ENCODE measurements around the gene SH2D6. TPM values are rescaled to one million over a fixed set of nuclear protein-coding genes. Genes with fewer than 3 reads are reported as not detected.
A peak's percentile ranks its signal among the peaks of the same experiment; 100 is the strongest.

SH2D6 gene
- total and polyA plus RNA-seq, 3 experiments from 2014 or later = 0.63 to 1.4 TPM; not detected in 1

GRCh38 chr2:85447222-85447585 lies 28.7 kb downstream of the SH2D6 start:
- CTCF ChIA-PET = interaction anchor here (2.4 kb wide), 1 partner anchor 105 kb away, joined by 6 read pairs; no protein-coding TSS in a partner anchor
- H3K9me3 Mint-ChIP-seq = no peaks in the 10 kb centered on the region
- POLR2A ChIA-PET = no interaction called here
- Histone ChIP-seq H3K27me3 (ENCODE audit: insufficient read depth, low read length, poor library complexity, severe bottlenecking) (no peaks in the 10 kb centered on the region), H3K4me3 (ENCODE audit: low read length) (no peak overlapping the region), H3K9me3 (ENCODE audit: low read length) (no peaks in the 10 kb centered on the region), H3K27ac (ENCODE audit: low read depth, low read length) (no peak overlapping the region), H3K4me1 (ENCODE audit: insufficient read depth, low read length) (no peaks in the 10 kb centered on the region), H3K36me3 (ENCODE audit: insufficient read depth, low read length) (no peaks in the 10 kb centered on the region)
- H3K27me3 Mint-ChIP-seq = peaks cover 0 to 1% of the 10 kb centered on the region in 2 donors
- H3K27ac Mint-ChIP-seq = no peak overlapping the region
- no peaks in the 10 kb centered on the region for H3K4me1 Mint-ChIP-seq
- DNase-seq = no peak
- H3K4me3 Mint-ChIP-seq = no peak overlapping the region
- H3K36me3 Mint-ChIP-seq = no peaks in the 10 kb centered on the region

GRCh38 chr2:85448461-85449213 lies 30.1 kb downstream of the SH2D6 start:
- CTCF ChIA-PET = interaction anchor here (1.4 kb wide), 1 partner anchor 106 kb away, joined by 3 read pairs; no protein-coding TSS in a partner anchor
- Mint-ChIP-seq H3K36me3 (no peaks in the 10 kb centered on the region), H3K9me3 (no peaks in the 10 kb centered on the region), H3K4me1 (no peaks in the 10 kb centered on the region), H3K27ac (peak overlapping the region in 1 of 8 donors; percentile 29), H3K27me3 (peaks cover 0 to 1% of the 10 kb centered on the region in 2 donors), H3K4me3 (no peak overlapping the region)
- Histone ChIP-seq H3K27me3 (ENCODE audit: insufficient read depth, low read length, poor library complexity, severe bottlenecking) (no peaks in the 10 kb centered on the region), H3K36me3 (ENCODE audit: insufficient read depth, low read length) (no peaks in the 10 kb centered on the region), H3K4me3 (ENCODE audit: low read length) (no peak overlapping the region), H3K27ac (ENCODE audit: low read depth, low read length) (no peak overlapping the region), H3K9me3 (ENCODE audit: low read length) (no peaks in the 10 kb centered on the region), H3K4me1 (ENCODE audit: insufficient read depth, low read length) (no peaks in the 10 kb centered on the region)
- POLR2A ChIA-PET = no interaction called here
- no peak for DNase-seq

GRCh38 chr2:85449214-85449588 lies 30.7 kb downstream of the SH2D6 start:
- Mint-ChIP-seq H3K27ac (no peak overlapping the region), H3K36me3 (no peaks in the 10 kb centered on the region), H3K4me3 (no peak overlapping the region), H3K4me1 (no peaks in the 10 kb centered on the region), H3K27me3 (peaks cover 0 to 1% of the 10 kb centered on the region in 2 donors), H3K9me3 (no peaks in the 10 kb centered on the region)
- H3K9me3 ChIP-seq (ENCODE audit: low read length) = no peaks in the 10 kb centered on the region
- H3K4me1 ChIP-seq (ENCODE audit: insufficient read depth, low read length) = no peaks in the 10 kb centered on the region
- no peaks in the 10 kb centered on the region for H3K36me3 ChIP-seq (ENCODE audit: insufficient read depth, low read length)
- CTCF ChIA-PET = interaction anchor here (0.6 kb wide), 1 partner anchor 11 kb away, joined by 3 read pairs; no protein-coding TSS in a partner anchor
- POLR2A ChIA-PET = no interaction called here
- H3K4me3 ChIP-seq (ENCODE audit: low read length) = no peak overlapping the region
- H3K27ac ChIP-seq (ENCODE audit: low read depth, low read length) = no peak overlapping the region
- no peak for DNase-seq
- H3K27me3 ChIP-seq (ENCODE audit: insufficient read depth, low read length, poor library complexity, severe bottlenecking) = no peaks in the 10 kb centered on the region

GRCh38 chr2:85452237-85452636 lies 33.7 kb downstream of the SH2D6 start:
- Histone ChIP-seq H3K27ac (ENCODE audit: low read depth, low read length) (no peak overlapping the region), H3K27me3 (ENCODE audit: insufficient read depth, low read length, poor library complexity, severe bottlenecking) (no peaks in the 10 kb centered on the region), H3K4me1 (ENCODE audit: insufficient read depth, low read length) (no peaks in the 10 kb centered on the region), H3K4me3 (ENCODE audit: low read length) (no peak overlapping the region), H3K36me3 (ENCODE audit: insufficient read depth, low read length) (no peaks in the 10 kb centered on the region), H3K9me3 (ENCODE audit: low read length) (no peaks in the 10 kb centered on the region)
- Mint-ChIP-seq H3K27ac (peak overlapping the region in 1 of 8 donors; percentile 89), H3K9me3 (no peaks in the 10 kb centered on the region), H3K27me3 (peaks cover 0 to 5% of the 10 kb centered on the region in 2 donors), H3K4me3 (no peak overlapping the region), H3K36me3 (no peaks in the 10 kb centered on the region), H3K4me1 (no peaks in the 10 kb centered on the region)
- POLR2A ChIA-PET = no interaction called here
- DNase-seq = no peak
- CTCF ChIA-PET = no interaction called here

GRCh38 chr2:85453571-85453970 lies 35.1 kb downstream of the SH2D6 start:
- CTCF ChIA-PET = no interaction called here
- no peak overlapping the region for H3K4me3 ChIP-seq (ENCODE audit: low read length)
- peak overlapping the region in 1 of 7 donors; percentile 3 for H3K4me3 Mint-ChIP-seq
- H3K27me3 ChIP-seq (ENCODE audit: insufficient read depth, low read length, poor library complexity, severe bottlenecking) = no peaks in the 10 kb centered on the region
- peaks cover 0 to 5% of the 10 kb centered on the region in 2 donors for H3K27me3 Mint-ChIP-seq
- no peaks in the 10 kb centered on the region for H3K4me1 Mint-ChIP-seq
- H3K27ac Mint-ChIP-seq = no peak overlapping the region
- H3K9me3 Mint-ChIP-seq = no peaks in the 10 kb centered on the region
- DNase-seq = no peak
- POLR2A ChIA-PET = no interaction called here
- no peak overlapping the region for H3K27ac ChIP-seq (ENCODE audit: low read depth, low read length)
- no peaks in the 10 kb centered on the region for H3K4me1 ChIP-seq (ENCODE audit: insufficient read depth, low read length)
- H3K36me3 ChIP-seq (ENCODE audit: insufficient read depth, low read length) = no peaks in the 10 kb centered on the region
- no peaks in the 10 kb centered on the region for H3K36me3 Mint-ChIP-seq
- H3K9me3 ChIP-seq (ENCODE audit: low read length) = no peaks in the 10 kb centered on the region

- no peaks in the 10 kb centered on the region for H3K4me1 Mint-ChIP-seq
- H3K4me3 Mint-ChIP-seq = no peak overlapping the region
- no peaks in the 10 kb centered on the region for H3K9me3 Mint-ChIP-seq
- no peaks in the 10 kb centered on the region for H3K36me3 Mint-ChIP-seq
- CTCF ChIA-PET = no interaction called here
- Histone ChIP-seq H3K36me3 (ENCODE audit: insufficient read depth, low read length) (no peaks in the 10 kb centered on the region), H3K27ac (ENCODE audit: low read depth, low read length) (no peak overlapping the region), H3K27me3 (ENCODE audit: insufficient read depth, low read length, poor library complexity, severe bottlenecking) (no peaks in the 10 kb centered on the region), H3K4me1 (ENCODE audit: insufficient read depth, low read length) (no peaks in the 10 kb centered on the region), H3K9me3 (ENCODE audit: low read length) (no peaks in the 10 kb centered on the region), H3K4me3 (ENCODE audit: low read length) (no peak overlapping the region)
- POLR2A ChIA-PET = no interaction called here
- H3K27ac Mint-ChIP-seq = no peak overlapping the region
- peaks cover 0 to 5% of the 10 kb centered on the region in 2 donors for H3K27me3 Mint-ChIP-seq
- DNase-seq = no peak
Measured at GRCh38 chr2:85455552-85456090, 37.1 kb downstream of the SH2D6 start.

GRCh38 chr2:85457043-85457442 lies 38.5 kb downstream of the SH2D6 start:
- ChIA-PET POLR2A (no interaction called here), CTCF (no interaction called here)
- H3K27me3 ChIP-seq (ENCODE audit: insufficient read depth, low read length, poor library complexity, severe bottlenecking) = no peaks in the 10 kb centered on the region
- H3K9me3 ChIP-seq (ENCODE audit: low read length) = no peaks in the 10 kb centered on the region
- Mint-ChIP-seq H3K4me3 (no peak overlapping the region), H3K27ac (no peak overlapping the region), H3K27me3 (peaks cover 0 to 5% of the 10 kb centered on the region in 2 donors), H3K4me1 (no peaks in the 10 kb centered on the region), H3K9me3 (no peaks in the 10 kb centered on the region), H3K36me3 (no peaks in the 10 kb centered on the region)
- no peak overlapping the region for H3K27ac ChIP-seq (ENCODE audit: low read depth, low read length)
- no peaks in the 10 kb centered on the region for H3K36me3 ChIP-seq (ENCODE audit: insufficient read depth, low read length)
- H3K4me3 ChIP-seq (ENCODE audit: low read length) = no peak overlapping the region
- no peaks in the 10 kb centered on the region for H3K4me1 ChIP-seq (ENCODE audit: insufficient read depth, low read length)
- DNase-seq = no peak

GRCh38 chr2:85457877-85458316 lies 39.4 kb downstream of the SH2D6 start:
- Histone ChIP-seq H3K4me3 (ENCODE audit: low read length) (no peak overlapping the region), H3K9me3 (ENCODE audit: low read length) (no peaks in the 10 kb centered on the region), H3K4me1 (ENCODE audit: insufficient read depth, low read length) (no peaks in the 10 kb centered on the region), H3K27me3 (ENCODE audit: insufficient read depth, low read length, poor library complexity, severe bottlenecking) (no peaks in the 10 kb centered on the region), H3K27ac (ENCODE audit: low read depth, low read length) (no peak overlapping the region), H3K36me3 (ENCODE audit: insufficient read depth, low read length) (no peaks in the 10 kb centered on the region)
- Mint-ChIP-seq H3K27me3 (peaks cover 0 to 5% of the 10 kb centered on the region in 2 donors), H3K27ac (peak overlapping the region in 2 of 8 donors; percentile 3 to 30), H3K4me1 (no peaks in the 10 kb centered on the region), H3K9me3 (no peaks in the 10 kb centered on the region), H3K4me3 (no peak overlapping the region), H3K36me3 (no peaks in the 10 kb centered on the region)
- ChIA-PET CTCF (no interaction called here), POLR2A (no interaction called here)
- no peak for DNase-seq

Data from CD8-positive, alpha-beta memory T cell (primary cell).